NCI-H146 (cell line): ENCODE results near the gene TMEM63A.
"Not testable (repeated sequence)": the region's sequence is repeated elsewhere in the genome, so short reads cannot be mapped to it uniquely, and the experiment has no call there.

Source experiments
- DNase-seq: peaks from one replicate; lab custom pipeline; 2025; lab: John Stamatoyannopoulos, UW

TMEM63A gene

DNA sequence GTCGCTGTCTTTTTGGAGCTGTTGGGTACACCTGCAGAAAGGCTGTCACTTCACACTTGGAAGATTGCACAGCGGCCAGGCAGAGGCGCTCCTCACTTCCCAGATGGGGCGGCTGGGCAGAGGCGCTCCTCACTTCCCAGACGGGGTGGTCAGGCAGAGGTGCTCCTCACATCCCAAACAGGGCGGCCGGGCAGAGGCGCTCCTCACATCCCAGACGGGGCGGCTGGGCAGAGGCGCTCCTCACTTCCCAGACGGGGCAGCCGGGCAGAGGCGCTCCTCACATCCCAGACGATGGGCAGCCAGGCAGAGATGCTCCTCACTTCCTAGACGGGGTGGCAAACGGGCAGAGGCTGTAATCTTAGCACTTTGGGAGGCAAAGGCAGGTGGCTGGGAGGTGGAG is 86.1 kb downstream of the TMEM63A start:
- DNase-seq: not testable (repeated sequence)
